Activated CD4-positive, CD25-positive, alpha-beta regulatory T cell treated with anti-CD3 and anti-CD28 coated beads, Interleukin-2, amount 50 U/mL, for 72 hours (primary cell): ENCODE data around the gene ATIC.
"Not testable (repeated sequence)": the region's sequence is repeated elsewhere in the genome, so short reads cannot be mapped to it uniquely, and the experiment has no call there.

Experiments used
- DNase-seq: peaks from one replicate; pipeline ENCODE4 v3.0.0; 2021

The ATIC gene

DNA sequence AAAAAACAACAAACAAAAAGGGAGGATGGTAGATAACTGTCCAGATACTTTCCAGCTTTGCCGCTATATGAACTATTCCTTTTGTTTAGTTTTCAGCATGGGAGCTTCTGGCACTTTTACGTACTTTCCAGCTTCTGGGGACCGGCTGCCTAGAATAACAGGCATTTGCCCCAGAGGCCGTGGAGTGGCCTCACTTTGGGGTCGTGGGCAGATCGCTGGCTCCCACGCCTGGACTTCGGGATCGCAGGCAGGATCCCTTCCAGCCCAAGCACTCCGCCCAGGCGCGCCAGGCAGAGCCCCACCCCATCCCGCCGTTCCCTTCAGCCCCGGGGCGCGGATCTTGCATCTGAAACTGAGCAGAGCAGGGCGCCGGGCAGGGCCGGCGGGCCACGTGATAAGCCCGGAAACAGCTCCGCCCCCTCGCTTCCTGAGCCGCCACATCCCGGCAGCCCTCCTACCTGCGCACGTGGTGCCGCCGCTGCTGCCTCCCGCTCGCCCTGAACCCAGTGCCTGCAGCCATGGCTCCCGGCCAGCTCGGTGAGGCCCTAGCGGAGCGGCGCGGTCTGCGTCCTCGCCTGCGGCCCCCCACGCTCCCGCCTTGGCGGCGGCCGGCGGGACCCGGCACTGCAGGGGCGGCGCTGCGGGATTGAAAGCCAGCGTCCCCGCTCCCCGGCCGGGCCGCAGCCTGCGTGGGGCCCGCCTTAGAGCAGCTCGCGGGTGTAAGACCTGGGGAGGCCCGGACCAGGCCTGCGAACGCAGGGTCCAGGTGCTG is at the start of gene ATIC:
TSS of gene ATIC (plus strand) at position 435 of the 772 bp plus-strand sequence. CDS start at position 519, 84 bp downstream.
- DNase-seq: peak; percentile 93

DNA sequence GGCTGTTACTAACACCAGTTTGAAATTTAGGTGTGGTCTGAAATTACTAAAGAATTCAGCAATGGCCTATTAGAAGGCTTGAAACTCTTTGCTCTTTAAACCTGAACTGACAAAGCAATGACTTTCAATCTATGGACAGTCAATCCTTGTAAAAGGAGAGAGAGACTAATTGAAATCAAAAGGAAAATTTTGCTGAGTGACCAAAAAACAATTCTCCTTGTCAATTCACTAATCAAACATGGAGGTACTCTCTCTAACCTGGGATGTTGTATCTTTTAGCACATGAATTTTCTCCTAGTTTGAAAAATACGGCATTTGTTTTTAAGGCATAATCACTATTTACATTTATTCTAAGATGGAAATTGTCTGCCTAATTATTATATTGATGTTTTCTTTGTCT is 49.6 kb upstream of the ATIC start:
- no peak for DNase-seq

DNA sequence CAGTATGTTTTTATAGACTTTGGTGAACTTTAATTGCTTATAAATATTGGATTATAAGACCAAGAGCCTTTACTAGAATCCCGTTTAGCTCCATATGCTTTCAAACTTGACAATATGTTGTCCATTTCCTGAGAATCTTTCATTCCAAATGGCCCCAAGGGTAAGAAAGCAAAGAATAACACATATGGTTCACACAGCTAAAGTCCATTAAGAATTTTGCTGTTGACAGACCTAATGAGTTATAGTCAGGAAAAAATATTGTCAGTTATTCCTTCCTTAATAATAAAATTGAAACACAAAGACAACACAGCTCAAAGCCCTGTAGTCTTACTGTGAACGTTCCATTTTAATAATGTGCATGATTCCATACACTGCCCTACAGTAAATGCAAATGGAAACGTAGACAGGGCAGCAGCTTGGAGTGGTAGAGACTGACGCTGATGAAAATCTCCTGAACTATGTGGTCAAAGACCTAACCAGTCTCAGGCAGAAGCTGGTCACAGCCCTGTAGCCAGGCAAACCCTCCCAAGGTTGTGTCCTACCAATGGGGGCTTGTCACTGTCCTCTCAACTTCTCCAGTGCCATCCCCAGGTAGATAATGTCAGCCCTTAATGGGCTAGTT is 49.0 kb upstream of the ATIC start:
- no peak for DNase-seq

DNA sequence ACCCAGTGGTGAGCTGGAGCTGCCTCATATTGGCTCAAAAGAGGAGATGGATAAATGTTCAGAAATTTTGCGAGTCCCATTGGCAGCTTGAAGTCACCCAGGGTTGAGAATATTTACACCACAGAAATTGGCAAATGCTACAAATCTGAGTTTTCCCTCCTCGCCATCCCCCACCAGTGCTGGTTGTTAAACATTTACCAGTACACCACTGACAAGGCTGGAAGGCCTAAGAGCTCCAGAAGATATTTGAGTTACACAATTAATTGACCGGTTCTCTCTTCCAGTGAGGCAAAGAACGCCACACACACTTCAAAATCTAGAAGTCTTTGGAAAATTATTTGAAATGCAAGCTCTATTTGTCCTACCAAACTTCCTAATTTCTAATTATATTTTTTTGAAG is 47.5 kb upstream of the ATIC start:
- no peak for DNase-seq

DNA sequence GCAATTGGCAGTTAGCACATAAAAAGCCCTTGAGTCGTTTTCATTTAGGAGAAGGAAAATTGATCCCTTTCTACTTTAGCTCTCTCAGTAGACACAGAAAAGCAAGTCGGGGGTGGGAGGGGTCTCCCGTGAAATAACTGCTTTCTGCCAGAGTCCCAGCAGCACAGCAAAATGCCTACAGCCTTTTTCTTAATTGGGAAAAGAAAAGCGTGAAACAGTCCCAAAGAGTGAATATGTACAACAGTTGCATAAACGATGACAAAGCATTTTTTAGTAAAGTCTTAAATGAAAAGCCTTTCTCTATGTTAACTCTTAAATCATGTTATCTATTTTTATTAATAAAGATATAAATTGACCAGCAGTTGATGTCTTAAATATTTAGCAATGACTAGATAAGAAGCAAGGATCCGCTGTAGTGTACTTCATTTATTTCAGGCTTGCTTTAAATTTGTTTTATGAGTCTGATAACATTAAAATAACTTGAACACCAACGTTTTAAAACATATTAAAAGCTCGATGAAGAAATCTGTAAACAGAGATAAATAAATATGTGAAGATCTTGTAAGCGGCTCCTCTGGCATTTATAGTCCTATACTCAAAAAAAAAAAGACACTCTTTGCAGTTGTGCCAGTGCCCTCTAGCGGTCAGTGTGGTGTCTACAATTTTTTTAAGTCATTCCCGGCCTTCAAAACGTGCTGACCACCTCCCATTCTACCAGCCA is 42.3 kb upstream of the ATIC start:
- peak; percentile 50 for DNase-seq

DNA sequence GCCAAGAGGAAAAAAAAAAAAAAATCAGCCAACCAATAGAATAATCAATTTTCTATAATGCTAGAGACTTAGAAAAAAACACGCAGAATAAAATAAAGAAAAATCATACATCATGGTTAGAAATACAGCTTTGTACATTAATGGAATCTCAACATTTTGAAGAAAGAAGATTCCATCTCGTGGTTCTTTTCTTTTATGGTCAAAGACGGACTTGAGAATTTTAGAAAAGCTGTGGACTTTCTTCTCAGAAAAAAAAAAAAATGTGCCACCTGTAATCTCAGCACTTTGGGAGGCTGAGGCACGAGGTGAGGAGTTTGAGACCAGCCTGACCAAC is 41.8 kb upstream of the ATIC start:
- no peak for DNase-seq

DNA sequence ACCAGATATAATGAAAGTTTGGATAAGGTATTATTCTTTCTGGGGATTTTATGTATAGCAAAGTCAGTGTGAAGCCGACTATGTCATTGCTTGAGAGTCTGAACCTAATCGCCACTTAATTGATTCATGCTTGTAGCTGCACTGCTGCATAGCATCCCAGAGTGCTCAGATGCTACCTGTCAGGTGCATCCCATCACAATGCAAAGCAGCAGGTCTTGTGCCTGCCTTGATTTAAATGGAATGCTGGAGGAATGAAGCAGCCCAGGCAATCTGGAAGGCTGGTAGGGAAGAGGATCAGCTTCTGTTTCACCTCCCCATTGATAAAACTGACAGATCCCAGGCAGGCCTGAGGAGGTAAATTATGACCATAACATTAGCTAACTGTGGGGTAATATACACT is 40.4 kb upstream of the ATIC start:
- no peak for DNase-seq

DNA sequence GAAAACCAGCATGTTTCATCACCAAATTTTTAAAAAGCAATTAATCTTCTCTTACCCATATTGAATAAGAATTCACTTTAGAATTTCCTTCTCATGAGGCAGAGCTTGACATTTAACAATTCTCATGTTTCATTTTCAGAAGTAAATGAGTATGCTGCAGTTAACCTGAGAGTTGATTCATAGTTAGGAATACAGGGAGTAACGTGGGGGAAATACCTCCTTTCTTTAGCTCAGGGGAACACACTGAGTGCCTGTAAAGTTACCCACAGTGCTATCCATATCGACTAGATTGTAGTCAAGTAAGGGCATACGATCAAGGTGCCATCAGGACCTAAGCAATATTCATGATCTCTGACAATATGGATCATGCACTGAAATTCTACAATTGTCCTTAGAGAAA is 38.9 kb upstream of the ATIC start:
- no peak for DNase-seq

DNA sequence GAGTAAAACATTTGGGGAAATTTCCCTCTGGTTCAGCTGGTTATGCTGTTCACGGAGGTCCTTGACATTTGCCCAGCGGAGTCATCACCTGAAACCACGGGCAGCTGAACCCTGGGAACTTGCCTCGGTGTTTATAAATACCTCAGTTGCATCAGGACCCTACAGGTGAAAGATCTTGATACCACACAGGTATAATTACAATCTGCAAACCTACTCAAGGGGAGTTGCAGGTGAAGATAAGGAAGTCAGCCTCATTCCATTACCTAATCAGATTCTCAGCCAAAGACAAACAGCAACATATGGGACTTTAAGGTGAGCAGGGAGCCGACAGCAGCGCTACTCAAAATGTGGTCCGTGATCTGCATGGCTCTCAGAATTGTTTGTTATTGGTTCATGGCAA is 37.0 kb upstream of the ATIC start:
- no peak for DNase-seq

DNA sequence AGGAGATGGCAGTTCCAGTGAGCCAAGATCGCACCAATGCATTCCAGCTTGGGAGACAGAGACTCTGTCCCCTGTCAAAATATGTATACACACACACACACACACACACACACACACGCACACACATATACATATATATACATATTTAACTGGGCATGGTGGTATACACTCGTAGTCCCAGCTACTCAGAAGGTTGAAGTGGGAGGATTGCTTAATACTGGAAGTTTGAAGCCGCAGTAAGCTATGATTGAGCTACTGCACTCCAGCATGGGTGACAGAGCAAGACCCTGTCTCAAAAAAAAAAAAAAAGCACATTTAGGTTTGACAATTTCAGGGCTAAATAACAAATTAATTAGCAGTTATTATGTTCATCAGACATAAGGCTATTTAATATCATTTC is 36.0 kb upstream of the ATIC start:
- no peak for DNase-seq

DNA sequence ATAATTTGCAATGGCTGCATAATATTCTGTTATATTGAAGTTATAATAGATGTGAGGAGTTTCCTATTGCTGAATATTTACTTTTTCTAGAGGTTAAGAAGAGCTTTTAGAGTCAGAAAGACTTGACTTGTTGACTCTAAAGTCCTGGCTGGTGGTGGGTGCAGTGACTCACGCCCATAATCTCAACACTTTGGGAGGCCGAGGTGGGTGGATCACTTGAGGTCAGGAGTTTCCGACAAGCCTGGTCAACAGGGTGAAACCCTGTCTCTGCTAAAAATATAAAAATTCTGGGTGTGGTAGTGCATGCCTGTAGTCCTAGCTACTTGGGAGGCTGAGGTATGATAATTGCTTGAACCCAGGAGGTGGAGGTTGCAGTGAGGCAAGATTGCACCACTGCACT is 33.9 kb upstream of the ATIC start:
- no peak for DNase-seq

DNA sequence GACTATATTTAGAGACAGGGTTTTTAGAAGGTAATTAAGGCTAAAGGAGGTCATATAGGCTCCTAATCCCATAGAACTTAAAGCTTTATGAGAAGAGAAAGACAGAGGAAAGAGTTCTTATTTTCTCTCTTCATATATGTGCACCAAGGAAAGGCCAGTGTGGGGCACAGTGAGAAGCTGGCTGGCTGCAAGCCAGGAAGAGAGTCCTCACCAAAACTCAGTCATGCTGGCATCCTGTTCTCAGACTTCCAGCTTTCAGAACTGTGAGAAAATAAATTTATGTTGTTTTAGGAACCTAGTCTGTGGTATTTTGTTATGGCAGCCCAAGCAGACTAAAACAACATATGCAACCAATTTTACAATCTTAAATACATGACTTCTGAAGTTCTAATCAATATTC is 31.5 kb upstream of the ATIC start:
- no peak for DNase-seq

DNA sequence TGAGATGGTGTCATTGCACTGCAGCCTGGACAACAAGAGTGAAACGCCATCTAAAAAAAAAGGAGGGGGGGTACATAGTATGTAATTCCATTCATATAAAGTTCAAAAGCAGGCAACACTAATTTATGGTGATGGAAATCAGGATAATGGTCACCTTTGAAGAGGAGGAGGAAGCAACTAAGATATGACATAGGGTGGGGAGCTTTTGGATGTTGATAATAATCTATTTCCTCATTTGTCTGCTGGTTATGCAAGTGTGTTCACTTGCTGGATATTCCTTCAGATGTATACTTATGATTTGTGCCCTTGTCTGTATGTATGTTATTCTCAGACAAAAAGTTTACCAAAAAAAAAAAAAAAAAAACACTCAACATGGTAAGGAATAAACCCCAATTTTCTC is 28.6 kb upstream of the ATIC start:
- no peak for DNase-seq

DNA sequence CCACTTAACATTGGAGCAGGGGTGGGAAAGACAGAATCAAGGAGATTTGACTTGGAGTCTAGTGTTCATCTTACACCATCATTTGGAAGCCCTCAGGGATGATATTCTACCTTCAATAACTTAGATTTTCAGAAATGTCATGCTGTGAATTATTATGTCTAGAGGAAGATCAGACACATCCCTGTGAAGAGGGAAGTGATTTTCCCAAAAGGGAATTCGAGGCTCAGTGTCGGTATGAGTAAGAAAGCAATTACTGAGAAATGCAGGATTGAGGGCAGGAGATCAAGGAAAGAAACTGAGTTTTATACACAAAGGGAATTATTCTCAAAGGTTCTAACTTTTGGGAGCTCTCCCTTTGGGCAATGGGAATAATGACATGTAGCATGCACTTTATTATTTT is 25.6 kb upstream of the ATIC start:
- DNase-seq: no peak

DNA sequence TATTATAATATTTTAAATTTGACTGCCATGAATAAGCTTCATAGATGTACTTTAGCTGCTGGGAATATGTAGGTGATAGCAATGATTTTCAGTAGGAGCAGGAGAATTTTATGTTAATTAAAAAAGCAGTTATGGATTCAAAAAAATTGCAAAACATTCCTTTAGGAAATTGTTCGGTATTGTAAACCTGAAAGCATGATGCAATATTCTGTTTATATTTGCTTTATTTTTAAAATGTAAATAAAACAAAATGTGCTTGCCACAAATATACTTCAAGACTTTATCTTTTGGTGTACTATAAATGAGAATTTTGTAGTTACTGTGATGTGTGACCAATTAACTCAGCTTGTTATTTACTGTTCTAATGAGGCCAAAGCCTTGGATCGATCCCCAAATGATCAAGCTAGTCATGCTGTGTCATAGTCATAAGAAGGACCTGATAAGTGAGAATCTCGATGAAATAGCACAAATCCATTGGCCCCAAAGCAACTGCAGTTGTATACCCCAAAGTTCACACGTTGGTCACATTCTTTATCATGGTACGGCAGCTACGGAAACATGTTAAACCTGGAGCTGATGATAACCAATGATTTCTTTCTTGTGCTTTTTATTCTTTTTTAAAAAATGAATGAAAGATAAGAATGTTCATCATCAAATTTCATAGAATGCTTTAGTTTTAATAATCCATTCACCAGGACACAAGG is 23.6 kb upstream of the ATIC start:
- no peak for DNase-seq

DNA sequence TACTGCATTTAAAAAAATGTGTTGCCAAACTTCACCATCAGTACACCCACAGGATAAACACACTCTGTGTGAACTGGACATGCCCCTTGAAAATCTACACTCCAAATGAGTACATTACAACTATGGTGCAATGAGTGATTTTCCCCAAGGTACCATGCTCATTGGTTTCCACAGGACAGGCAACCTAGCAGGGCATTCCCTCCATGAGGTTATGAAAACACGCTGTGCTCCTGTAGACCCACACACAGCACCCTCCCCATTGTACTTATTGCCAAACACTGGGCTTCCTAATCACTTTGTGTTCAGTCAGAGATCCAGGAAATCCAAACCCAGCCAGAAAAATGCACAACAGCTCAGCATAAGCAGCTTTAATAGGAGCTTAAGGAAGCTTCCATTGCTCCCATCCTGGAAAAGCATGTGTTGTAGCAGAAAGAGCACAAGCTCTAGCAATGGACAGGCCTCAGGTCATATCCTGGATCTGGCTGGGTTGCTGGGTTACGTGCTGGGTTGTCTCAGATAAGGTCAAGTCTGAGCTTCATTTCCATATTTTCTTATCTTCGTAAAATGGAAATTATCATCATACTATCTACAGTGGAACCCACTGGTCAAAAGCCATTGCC is 20.8 kb upstream of the ATIC start:
- DNase-seq: no peak

DNA sequence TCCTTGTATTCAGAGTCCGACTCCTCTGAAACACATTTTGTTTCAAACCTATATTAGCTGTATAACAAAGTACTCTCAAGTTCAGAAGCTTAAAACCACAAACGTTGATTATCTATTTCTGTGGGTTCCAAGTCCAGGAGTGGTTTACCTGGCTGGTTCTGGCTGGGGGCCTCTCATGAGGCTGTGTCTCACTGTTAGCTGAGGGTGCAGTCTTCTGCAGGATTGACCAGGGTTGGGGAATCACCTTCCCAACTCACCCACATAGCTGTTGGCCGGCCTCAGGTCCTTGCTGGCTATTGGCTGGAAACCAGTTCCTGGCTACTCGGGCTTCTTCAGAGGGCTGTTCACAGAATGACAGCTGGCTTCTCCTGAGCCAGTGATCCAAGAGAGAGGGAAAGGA is 18.0 kb upstream of the ATIC start:
- no peak for DNase-seq

DNA sequence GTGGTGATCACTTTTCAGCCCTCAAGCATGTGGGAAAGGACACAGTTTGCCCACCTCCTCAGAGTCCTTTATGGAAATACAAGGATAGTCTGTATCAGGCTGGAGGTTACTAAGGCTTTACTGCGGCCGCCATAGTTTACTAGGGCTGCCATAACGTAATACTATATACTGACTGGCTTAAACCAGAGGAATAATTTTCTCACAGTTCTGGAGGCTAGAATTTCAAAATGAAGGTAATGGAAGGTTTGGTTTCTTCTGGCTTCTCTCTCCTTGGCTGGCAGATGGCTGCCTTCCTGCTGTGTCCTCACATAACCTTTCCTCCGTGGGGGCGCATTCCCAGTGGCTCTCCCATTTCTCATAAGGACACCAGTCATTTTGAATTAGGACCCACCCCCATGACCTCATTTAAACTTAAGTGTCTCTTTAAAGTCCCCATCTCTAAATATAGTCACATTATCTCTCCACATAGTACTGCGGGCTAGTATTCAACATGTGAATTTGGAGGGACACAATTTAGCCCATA is 12.5 kb upstream of the ATIC start:
- DNase-seq: no peak

DNA sequence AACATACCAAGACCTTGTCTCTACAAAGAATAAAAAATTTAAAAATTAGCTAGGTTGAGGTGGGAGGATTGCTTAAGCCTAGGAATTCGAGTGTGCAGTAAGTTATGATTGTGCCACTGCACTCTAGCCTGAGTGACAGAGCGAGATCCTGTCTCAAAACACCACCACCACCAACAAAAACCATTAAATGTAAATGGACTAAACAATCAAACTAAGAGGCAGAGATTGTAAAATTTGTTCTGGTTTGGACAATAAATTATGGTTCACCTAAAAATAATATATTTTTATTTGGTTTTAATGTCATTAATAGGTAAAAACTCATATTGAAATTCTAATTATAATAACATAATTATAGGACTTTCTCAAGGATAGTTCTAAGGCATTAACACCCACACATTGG is 9.9 kb upstream of the ATIC start:
- no peak for DNase-seq

DNA sequence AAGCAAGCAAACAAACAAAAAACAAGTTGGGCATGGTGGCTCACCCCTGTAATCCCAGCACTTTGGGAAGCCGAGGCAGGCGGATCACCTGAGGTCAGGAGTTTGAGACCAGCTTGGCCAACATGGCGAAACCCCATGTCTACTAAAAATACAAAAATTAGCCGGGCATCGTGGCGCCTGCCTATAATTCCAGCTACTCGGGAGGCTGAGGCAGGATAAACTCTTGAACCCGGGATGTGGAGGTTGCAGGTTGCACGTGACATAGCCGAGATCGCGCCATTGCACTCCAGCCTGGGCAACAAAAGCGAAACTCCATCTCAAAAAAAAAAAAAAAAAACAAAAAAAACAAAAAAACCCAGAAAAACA is 617 bp upstream of the ATIC start:
- DNase-seq: not testable (repeated sequence)

DNA sequence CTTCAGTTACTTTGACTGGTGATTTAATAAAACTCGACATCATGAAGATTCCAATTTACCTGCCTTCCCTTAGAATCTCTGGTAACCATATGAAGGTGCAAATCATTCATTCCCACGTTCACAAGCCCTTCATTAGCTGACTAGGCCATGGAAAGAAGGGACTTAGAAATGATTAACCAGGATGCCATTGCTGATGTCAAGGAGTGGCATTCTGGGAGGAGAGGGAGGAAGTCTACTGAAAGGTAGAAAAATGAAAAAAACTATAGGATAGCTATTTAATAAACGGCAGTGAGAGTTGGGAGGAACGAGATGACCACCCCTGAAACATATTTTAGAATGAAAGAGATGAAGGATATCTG is 1.4 kb downstream of the ATIC start:
- no peak for DNase-seq

DNA sequence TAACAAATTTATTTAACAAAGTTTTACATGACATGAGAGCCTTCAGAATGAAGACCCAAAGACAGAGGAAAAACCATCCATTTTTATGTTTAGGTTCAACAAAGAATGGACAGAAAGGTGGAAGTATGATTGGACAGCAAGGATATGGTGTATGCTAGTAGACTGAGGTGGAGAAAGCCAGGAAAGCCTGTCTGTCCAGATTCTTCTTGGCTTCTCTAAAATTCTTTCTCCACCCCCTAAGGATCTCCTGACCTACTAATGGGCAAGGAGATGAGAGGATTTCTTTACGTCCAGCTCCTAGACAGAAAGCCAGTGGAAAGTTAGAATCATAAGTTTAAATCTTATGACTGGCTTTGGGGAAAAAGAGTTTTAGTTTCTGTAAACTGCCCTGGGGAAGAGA is 3.0 kb downstream of the ATIC start:
- DNase-seq: no peak

DNA sequence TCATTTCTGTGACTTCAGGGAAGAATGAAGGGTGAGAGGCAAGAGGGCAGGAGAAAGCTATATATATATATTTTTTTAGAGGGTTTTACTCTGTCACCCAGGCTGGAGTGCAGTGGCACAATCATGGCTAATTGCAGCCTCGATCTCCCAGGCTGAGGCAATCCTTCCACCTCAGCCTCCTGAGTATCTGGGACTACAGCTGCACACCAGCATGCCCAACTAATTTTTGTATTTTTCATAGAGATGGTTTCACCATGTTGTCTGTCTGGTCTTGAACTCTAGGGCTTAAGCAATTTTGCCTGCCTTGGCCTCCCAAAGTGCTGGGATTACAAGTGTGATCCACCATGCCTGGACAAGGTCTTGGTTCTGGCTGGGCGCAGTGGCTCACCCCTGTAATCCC is 3.4 kb downstream of the ATIC start:
- DNase-seq: no peak
